Activated effector memory CD4-positive, alpha-beta T cell treated with Interleukin-2 at 50 U/mL for 16 hours (primary cell): ENCODE data around the gene MBOAT1.
"Not testable (repeated sequence)": the region's sequence is repeated elsewhere in the genome, so short reads cannot be mapped to it uniquely, and the experiment has no call there.

Source experiments
- DNase-seq: peaks from one replicate; pipeline ENCODE4 v3.0.0-alpha.2; 2020

MBOAT1 gene

GRCh38 chr6:20168690-20169089 lies 43.6 kb downstream of the MBOAT1 start:
- no peak for DNase-seq

- DNase-seq: no peak
These were observed 44.7 kb downstream of the MBOAT1 start for GRCh38 chr6:20167601-20168000.

DNA sequence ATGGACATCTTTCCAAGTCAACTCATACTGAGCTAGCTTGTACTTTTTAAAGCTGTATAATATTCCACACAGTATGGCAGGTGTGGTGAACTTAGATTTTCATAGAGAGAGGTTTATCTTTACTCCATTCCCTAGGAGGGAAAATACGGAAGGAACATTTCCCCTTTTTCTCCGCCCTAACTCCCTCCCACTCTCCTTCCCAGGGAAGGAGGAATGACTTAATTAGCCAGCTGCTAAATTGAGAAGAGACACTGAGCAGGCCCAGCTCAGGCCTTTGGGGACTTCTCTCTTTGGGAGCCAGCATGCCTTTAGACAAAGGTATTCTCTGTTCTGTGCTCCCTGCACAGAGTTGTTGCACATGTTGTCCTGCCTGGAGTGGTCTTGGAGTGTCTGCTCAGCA lies 46.1 kb downstream of the MBOAT1 start:
- no peak for DNase-seq

- DNase-seq: no peak
These were observed 49.8 kb downstream of the MBOAT1 start for GRCh38 chr6:20162515-20162914.

DNA sequence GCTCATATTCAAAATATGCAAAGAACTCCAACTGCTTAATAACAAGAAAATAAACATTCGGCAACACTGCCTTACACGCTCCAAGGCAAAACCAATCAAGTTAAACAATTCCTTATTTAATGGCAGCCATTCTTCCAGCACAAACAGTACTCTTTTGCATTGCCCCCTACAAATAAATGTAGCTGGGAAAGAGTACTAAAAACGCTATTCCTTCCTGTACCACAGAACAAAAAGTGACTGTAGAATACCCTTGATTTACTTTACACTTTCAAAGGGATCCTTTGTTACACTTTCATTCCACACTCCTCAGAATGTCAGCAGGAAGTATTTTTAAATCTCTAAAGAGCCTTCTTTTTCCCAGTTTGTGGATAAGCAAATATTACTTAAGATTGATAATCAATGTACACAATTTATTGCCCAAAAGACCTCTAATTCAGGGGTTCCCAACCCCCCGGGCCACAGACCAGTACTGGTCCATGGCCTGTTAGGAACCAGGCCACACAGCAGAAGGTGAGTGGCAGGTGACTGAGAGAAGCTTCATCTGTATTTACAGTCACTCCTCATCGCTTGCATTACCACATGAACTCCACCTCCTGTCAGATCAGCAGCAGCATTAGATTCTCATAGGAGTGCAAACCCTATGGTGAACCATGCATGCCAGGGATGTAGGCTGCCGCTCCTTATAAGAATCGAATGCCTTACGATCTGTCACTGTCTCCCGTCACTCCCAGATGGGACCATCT lies 51.6 kb downstream of the MBOAT1 start:
- no peak for DNase-seq

GRCh38 chr6:20159781-20160540 lies 52.3 kb downstream of the MBOAT1 start:
- DNase-seq: no peak

GRCh38 chr6:20159098-20159497 lies 53.2 kb downstream of the MBOAT1 start:
- DNase-seq: no peak

DNA sequence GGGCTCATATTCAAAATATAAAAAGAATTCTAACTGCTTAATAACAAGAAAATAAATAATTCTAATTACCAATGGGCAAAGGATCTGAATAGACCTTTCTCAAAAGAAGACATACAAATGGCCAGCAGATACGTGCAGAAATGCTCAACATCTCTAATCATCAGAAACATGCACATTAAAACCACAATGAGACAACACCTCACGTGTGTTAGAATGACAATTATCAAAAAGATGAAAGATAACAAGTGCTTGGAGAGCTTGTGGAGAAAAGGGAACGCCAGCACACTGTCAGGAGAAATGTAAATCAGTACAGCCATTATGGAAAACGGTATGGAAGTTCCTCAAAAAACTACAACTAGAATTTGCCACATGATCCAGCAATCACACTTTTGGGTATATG lies 53.6 kb downstream of the MBOAT1 start:
- no peak for DNase-seq

GRCh38 chr6:20156824-20157223 lies 55.4 kb downstream of the MBOAT1 start:
- DNase-seq: no peak

DNA sequence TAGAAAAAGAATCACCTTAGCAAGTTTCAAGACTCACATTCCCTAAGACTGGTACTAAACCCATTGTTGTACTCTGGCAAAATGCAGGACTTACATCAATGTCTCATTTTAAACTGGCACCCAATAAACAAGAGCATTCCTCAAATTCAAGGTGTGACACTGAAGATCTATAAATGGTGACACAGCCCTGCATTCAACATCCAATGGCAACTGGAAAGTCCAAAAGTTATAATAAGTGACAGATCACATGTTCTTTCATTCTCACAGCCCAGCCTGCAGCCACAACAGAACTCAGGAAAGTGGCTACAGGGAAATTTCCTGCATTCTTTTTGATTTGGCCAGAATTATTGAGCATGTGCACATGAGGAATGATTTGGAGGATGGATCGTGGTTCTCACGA lies 57.5 kb downstream of the MBOAT1 start:
- DNase-seq: no peak

- no peak for DNase-seq
These were observed 59.1 kb downstream of the MBOAT1 start for GRCh38 chr6:20153194-20153593.

DNA sequence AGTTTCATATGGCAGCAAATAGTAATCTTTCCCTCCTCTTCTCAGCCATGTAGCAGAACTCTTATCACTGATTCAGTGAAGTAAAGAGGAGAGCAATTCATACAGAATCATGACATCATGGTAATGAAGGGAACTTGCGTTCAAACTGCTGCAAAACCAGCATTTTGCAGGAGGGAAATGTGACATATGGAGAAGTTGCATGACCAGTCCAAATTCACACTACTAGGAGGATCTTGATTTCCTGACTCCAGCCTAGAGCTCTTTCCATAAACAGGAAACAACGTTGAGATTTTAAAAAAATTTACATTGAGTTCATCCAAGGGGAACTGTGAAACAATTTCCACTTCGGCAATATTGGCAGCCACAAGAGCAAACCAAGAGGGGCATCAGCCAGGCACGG lies 63.8 kb downstream of the MBOAT1 start:
- DNase-seq: no peak

- no peak for DNase-seq
These were observed 64.8 kb downstream of the MBOAT1 start for GRCh38 chr6:20147469-20147868.

GRCh38 chr6:20146831-20147230 lies 65.4 kb downstream of the MBOAT1 start:
- DNase-seq: not testable (repeated sequence)

- DNase-seq: no peak
These were observed 66.0 kb downstream of the MBOAT1 start for GRCh38 chr6:20146291-20146690.

DNA sequence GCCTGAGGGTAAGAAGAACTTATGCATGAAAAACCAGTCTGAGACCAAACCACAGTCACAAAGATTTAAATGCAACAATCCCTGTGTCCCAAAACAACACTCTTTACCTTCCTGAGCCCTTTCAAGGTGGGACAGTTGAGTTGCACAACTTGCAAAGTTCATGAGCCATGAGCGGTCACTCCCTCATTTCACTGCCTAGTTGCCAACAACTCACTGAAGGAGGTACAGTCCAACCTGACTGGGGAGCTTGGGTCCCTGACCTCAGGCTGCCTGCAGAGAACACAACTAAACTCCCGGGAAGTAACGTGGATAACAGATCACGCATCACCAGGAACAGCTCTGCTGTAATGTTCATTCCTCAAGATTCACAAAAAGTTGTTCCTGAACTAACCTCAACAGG lies 69.4 kb downstream of the MBOAT1 start:
- no peak for DNase-seq

GRCh38 chr6:20141931-20142330 lies 70.3 kb downstream of the MBOAT1 start:
- DNase-seq: no peak

GRCh38 chr6:20139127-20139963 lies 72.9 kb downstream of the MBOAT1 start:
- DNase-seq: not testable (repeated sequence)

DNA sequence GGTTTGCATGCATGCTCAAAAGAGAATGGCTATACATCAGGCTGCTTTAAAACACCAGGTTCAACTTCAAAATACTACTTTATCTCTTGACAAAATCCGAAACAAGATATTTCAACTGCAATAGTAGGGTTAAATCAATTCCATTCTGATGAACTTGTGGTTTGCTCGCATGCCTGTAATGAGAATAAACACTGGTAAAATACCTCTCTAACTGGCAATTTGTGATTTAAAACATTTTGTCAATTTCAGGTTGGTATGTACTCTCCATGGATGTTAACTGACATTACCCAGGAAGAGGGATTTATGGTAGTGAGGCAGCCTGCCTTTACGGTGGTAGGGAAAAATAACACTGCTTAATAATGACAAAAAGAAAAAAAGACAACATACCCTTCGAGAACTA lies 74.4 kb downstream of the MBOAT1 start:
- DNase-seq: no peak

DNA sequence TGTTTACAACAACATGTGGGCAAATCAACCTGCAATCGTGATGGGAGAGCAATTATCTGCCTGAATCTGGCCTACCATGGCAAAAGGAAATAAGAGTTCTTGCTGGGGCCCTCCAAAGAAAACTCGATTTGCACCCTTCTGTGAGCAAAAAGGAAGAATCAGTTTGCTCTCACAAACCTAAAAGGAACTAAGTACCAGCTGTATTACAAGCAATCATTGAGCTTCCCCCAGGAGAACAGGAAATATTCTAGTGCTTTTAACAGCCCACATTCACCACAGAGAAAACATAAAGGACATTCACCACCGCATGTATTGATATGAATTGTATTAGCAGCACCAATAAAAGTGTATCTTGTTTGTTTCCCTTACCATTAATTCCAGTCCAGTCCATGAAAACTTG lies 75.0 kb downstream of the MBOAT1 start:
- DNase-seq: no peak

GRCh38 chr6:20135677-20136268 lies 76.5 kb downstream of the MBOAT1 start:
- no peak for DNase-seq

DNA sequence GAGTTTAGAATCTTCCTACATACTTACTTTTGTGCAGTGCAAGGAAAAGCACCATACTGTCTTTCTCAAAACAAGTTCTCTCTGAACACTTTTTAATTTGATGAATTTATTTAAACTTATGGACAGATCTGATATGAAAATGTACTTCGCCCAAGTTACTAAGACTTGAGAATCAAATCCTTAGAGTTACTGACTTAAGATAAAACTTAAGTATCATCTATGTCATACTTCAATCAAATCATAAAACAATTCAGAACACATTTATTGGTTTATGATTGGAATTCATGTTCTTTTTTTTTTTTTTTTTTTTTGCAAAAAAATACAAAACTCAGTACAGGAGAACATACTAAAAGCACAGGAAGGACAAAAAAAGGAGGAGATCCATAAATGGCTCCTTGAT lies 77.7 kb downstream of the MBOAT1 start:
- no peak for DNase-seq
